HepG2 (cell line): ENCODE data around the gene RAB22A. TPM values are rescaled to one million over a fixed set of nuclear protein-coding genes. Genes with fewer than 3 reads are reported as not detected.
A peak's percentile ranks its signal among the peaks of the same experiment; 100 is the strongest.

Experiments
- ATAC-seq: fragments of 200-7000 bp; cut with Tn5 transposase; 3 replicates; pipeline ENCODE4 v1.9.1; 2020; ENCODE audit warnings: mild to moderate bottlenecking, moderate library complexity
- BruUV-seq: library from RNA; stranded (reverse); fragments of 400-500 nt; replicated peaks from 2 replicates; lab custom pipeline; 2021; lab: Mats Ljungman, UMichigan
- CTCF ChIA-PET: fragments of 300-600 bp; formaldehyde crosslinking; extraction: SDS; loops from one replicate; lab custom pipeline; 2021; ENCODE audit warnings: low total read pairs, inconsistent platforms, low intra/inter-chr PET ratio; lab: Yijun Ruan, JAX
- POLR2A ChIA-PET: fragments of 350-600 bp; sonication (Branson Sonifier 250); formaldehyde crosslinking; loops from one replicate; lab custom pipeline; 2020; ENCODE audit warnings: antibody characterized with exemption, inconsistent platforms; lab: Yijun Ruan, JAX
- DNase-seq: peaks from one replicate; pipeline ENCODE4 v3.0.0-alpha.2; 2015; ENCODE audit warnings: low spot score
- FAIRE-seq: peaks from 3 replicates; lab custom pipeline; 2011; peaks lifted over from hg19 to GRCh38; lab: Jason Lieb, UNC
- H2AFZ ChIP-seq: one replicate; pipeline ENCODE4 v1.6.1; 2011; ENCODE audit warnings: low read length, inconsistent platforms
- H3K27ac ChIP-seq: fragments of 300-600 bp; 3 replicates; pipeline ENCODE4 v1.8.0; 2011; ENCODE audit warnings: mixed run types, mild to moderate bottlenecking, mixed read lengths, low read length, inconsistent platforms; ENCODE audit not compliant: insufficient read depth; ENCODE audit errors: extremely low read length
- H3K27me3 ChIP-seq, 2 experiments: fragments of 200-600 bp in 1 of 2; 2 replicates in 1 of 2; 3 replicates in 1 of 2; pipeline versions ENCODE4 v1.6.0 to v1.8.0; 2011; ENCODE audit warnings: low read length in 2 of 2, mild to moderate bottlenecking in 2 of 2, moderate library complexity in 2 of 2, inconsistent platforms in 1 of 2; ENCODE audit not compliant: insufficient read depth in 2 of 2, control insufficient read depth in 1 of 2
- H3K36me3 ChIP-seq, 2 experiments: fragments of 200-600 bp in 1 of 2; replicated peaks in 1 of 2; 2 replicates in 1 of 2; 3 replicates in 1 of 2; pipeline versions ENCODE4 v1.5.1 to v1.8.0; 2011; ENCODE audit warnings: low read length in 2 of 2, inconsistent platforms in 1 of 2; ENCODE audit not compliant: insufficient read depth in 2 of 2, control insufficient read depth in 1 of 2
- H3K4me1 ChIP-seq: 2 replicates; pipeline ENCODE4 v1.5.1; 2012; ENCODE audit warnings: low read length, inconsistent platforms; ENCODE audit not compliant: insufficient read depth
- H3K4me2 ChIP-seq: 2 replicates; pipeline ENCODE4 v1.6.0; 2011; ENCODE audit warnings: low read depth, low read length, inconsistent platforms
- H3K4me3 ChIP-seq, 3 experiments: fragments of 200-600 bp in 1 of 3; sonication (generic), shearing (Covaris generic) in 1 of 3; replicated peaks in 1 of 3; 2 replicates each; pipeline ENCODE4 v1.5.1; 2011 to 2016; ENCODE audit warnings: low read length in 3 of 3, inconsistent platforms in 2 of 3, low read depth in 2 of 3, mild to moderate bottlenecking in 2 of 3, control low read depth in 1 of 3, mixed read lengths in 1 of 3; ENCODE audit not compliant: insufficient read depth in 1 of 3
- H3K79me2 ChIP-seq: one replicate; pipeline ENCODE4 v1.6.1; 2011; ENCODE audit warnings: low read length, inconsistent platforms; ENCODE audit not compliant: insufficient read depth
- H3K9ac ChIP-seq: 2 replicates; pipeline ENCODE4 v1.6.0; 2011; ENCODE audit warnings: mild to moderate bottlenecking, low read depth, low read length, inconsistent platforms; ENCODE audit not compliant: insufficient read depth
- H3K9me3 ChIP-seq: 2 replicates; pipeline ENCODE4 v1.5.1; 2012; ENCODE audit warnings: mild to moderate bottlenecking, low read length
- H4K20me1 ChIP-seq: 2 replicates; pipeline ENCODE4 v1.6.0; 2011; ENCODE audit warnings: inconsistent platforms, mild to moderate bottlenecking, low read length, moderate library complexity; ENCODE audit not compliant: insufficient read depth
- ARNT ChIP-seq: fragments of 450-650 bp; IDR thresholded peaks from 2 replicates; pipeline ENCODE4 v1.6.1; 2017
- ATF7 ChIP-seq, 2 experiments: fragments of 450-650 bp in 1 of 2; sonication (generic) in 1 of 2; formaldehyde crosslinking in 1 of 2; IDR thresholded peaks; 2 replicates each; pipeline versions ENCODE4 v1.4.0 to v1.6.1; 2016 to 2020; ENCODE audit warnings: antibody characterized with exemption in 1 of 2, mild to moderate bottlenecking in 1 of 2, missing genetic modification reagents in 1 of 2
- CREB1 ChIP-seq, 2 experiments: fragments of 450-650 bp in 1 of 2; IDR thresholded peaks; 2 replicates each; pipeline ENCODE4 v1.6.1; 2016 to 2017; ENCODE audit warnings: control low read depth in 1 of 2, mild to moderate bottlenecking in 1 of 2, missing compliant biosample characterization in 1 of 2, missing genetic modification characterization in 1 of 2
- TGIF2 ChIP-seq: IDR thresholded peaks from 2 replicates; pipeline ENCODE4 v1.6.1; 2016; ENCODE audit warnings: control low read depth, missing compliant biosample characterization
- WGBS: methylation state at CpG from one replicate; pipeline ENCODE4 v1.1.6; 2017; ENCODE audit warnings: low lambda C conversion rate; 5-methylcytosine and 5-hydroxymethylcytosine counted together
- in situ Hi-C: cut with HindIII; loops from 2 replicates; pipeline ENCODE4 v1.10.0; 2017; ENCODE audit warnings: low pct_unique_long_range_greater_than_20kb; ENCODE audit not compliant: extremely low pct_ligation_motif_present
- intact Hi-C: fragments of 100-400 bp; cut with micrococcal nuclease; formaldehyde crosslinking; loops from one replicate; pipeline ENCODE4 v1.10.0; 2022; ENCODE audit not compliant: unreplicated experiment
- polyA plus RNA-seq, 8 experiments: library from polyadenylated mRNA; depleted of rRNA in 3 of 8; stranded (reverse) in 7 of 8; unstranded in 1 of 8; fragments of >200 nt; fragmentation: Illumina TruSeq in 4 of 8; extraction: Trizol in 4 of 8; gene quantifications; 2 replicates each; pipeline versions ENCODE4 v1.2.1 to v1.2.3, GENCODE V29; 2011 to 2016; ENCODE audit warnings: low read depth in 4 of 8, missing spikeins in 1 of 8, mixed read lengths in 1 of 8; ENCODE audit not compliant: insufficient read depth in 1 of 8
- total RNA-seq, 5 experiments: library from RNA; depleted of rRNA; stranded (reverse); fragments of >200 nt; fragmentation: Illumina TruSeq; extraction: Trizol; gene quantifications; 2 replicates each; pipeline ENCODE4 v1.2.3, GENCODE V29; 2016; ENCODE audit warnings: low read depth in 1 of 5
- TF ChIP-seq, protein P1 (sequence below): sonication (generic); formaldehyde crosslinking; IDR thresholded peaks from 2 replicates; pipeline ENCODE4 v1.4.0; 2020; ENCODE audit warnings: missing genetic modification reagents
- TF ChIP-seq, protein P2 (sequence below): sonication (generic); formaldehyde crosslinking; IDR thresholded peaks from 2 replicates; pipeline ENCODE4 v1.5.1; 2020; ENCODE audit warnings: mild to moderate bottlenecking, missing genetic modification reagents, borderline replicate concordance

RAB22A gene
- total and polyA plus RNA-seq, 2 of the 13 experiments (the other 11 are each of a cell fraction or from before 2014, with no cell fraction given): 10.7 to 11.2 TPM

DNA sequence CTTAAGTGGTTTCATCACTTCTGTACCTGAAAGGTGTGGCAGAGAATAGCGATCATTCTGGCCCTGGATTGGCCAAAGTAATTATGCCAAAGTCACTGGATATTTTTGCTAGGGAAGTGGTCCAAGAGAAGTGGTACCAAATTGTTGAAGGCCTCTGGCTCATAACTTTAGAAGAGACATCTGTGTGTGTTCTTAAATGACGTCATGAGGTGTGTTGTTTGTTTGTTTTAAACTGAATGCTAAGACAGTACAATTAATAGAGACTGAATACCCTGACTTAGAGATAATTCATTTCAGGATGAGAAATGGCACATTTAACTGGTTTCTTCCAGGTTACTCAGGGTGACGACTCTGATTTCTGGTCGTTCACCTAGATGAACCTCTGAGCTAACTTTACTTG, 82.8 kb downstream of the RAB22A start:
- Histone ChIP-seq H4K20me1 (peaks cover 32% of the 10 kb centered on the region), H3K79me2 (peaks cover 78% of the 10 kb centered on the region), H3K9ac (no peak overlapping the region), H3K27ac (no peak overlapping the region), H2AFZ (no peak overlapping the region), H3K4me2 (0 out of 2 replicates have a peak overlapping the region, but pooled peaks have one; percentile 22), H3K4me3 (no peak overlapping the region), H3K27me3 (no peaks in the 10 kb centered on the region), H3K4me1 (peaks cover 71% of the 10 kb centered on the region), H3K36me3 (peaks cover 4 to 16% of the 10 kb centered on the region in 2 experiments; a peak in 4 of 5 replicates), H3K9me3 (no peaks in the 10 kb centered on the region)
- ATAC-seq (no peak), FAIRE-seq (no peak), DNase-seq (no peak)
- ChIA-PET POLR2A (no interaction called here), CTCF (no interaction called here)
- no TSS peak for BruUV-seq
- in situ Hi-C loops (no loop called here), intact Hi-C loops (no loop called here)
- TF ChIP-seq, protein P1, sequence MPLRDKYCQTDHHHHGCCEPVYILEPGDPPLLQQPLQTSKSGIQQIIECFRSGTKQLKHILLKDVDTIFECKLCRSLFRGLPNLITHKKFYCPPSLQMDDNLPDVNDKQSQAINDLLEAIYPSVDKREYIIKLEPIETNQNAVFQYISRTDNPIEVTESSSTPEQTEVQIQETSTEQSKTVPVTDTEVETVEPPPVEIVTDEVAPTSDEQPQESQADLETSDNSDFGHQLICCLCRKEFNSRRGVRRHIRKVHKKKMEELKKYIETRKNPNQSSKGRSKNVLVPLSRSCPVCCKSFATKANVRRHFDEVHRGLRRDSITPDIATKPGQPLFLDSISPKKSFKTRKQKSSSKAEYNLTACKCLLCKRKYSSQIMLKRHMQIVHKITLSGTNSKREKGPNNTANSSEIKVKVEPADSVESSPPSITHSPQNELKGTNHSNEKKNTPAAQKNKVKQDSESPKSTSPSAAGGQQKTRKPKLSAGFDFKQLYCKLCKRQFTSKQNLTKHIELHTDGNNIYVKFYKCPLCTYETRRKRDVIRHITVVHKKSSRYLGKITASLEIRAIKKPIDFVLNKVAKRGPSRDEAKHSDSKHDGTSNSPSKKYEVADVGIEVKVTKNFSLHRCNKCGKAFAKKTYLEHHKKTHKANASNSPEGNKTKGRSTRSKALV (CRISPR knock-in tag): no peak
- TF ChIP-seq ATF7 (IDR thresholded peaks at IDR 0.05) (peak; percentile 35; the same call in 1 of the 2 replicates), ATF7 (CRISPR knock-in tag; IDR thresholded peaks at IDR 0.05) (no peak), ARNT (no peak), CREB1 (IDR thresholded peaks at IDR 0.05) (0 out of 2 replicates have a peak, but pooled peaks have one; percentile 17), CREB1 (CRISPR knock-in tag; IDR thresholded peaks at IDR 0.05) (no peak), TGIF2 (0 out of 2 replicates have a peak, but pooled peaks have one; percentile 1)
- TF ChIP-seq, protein P2, sequence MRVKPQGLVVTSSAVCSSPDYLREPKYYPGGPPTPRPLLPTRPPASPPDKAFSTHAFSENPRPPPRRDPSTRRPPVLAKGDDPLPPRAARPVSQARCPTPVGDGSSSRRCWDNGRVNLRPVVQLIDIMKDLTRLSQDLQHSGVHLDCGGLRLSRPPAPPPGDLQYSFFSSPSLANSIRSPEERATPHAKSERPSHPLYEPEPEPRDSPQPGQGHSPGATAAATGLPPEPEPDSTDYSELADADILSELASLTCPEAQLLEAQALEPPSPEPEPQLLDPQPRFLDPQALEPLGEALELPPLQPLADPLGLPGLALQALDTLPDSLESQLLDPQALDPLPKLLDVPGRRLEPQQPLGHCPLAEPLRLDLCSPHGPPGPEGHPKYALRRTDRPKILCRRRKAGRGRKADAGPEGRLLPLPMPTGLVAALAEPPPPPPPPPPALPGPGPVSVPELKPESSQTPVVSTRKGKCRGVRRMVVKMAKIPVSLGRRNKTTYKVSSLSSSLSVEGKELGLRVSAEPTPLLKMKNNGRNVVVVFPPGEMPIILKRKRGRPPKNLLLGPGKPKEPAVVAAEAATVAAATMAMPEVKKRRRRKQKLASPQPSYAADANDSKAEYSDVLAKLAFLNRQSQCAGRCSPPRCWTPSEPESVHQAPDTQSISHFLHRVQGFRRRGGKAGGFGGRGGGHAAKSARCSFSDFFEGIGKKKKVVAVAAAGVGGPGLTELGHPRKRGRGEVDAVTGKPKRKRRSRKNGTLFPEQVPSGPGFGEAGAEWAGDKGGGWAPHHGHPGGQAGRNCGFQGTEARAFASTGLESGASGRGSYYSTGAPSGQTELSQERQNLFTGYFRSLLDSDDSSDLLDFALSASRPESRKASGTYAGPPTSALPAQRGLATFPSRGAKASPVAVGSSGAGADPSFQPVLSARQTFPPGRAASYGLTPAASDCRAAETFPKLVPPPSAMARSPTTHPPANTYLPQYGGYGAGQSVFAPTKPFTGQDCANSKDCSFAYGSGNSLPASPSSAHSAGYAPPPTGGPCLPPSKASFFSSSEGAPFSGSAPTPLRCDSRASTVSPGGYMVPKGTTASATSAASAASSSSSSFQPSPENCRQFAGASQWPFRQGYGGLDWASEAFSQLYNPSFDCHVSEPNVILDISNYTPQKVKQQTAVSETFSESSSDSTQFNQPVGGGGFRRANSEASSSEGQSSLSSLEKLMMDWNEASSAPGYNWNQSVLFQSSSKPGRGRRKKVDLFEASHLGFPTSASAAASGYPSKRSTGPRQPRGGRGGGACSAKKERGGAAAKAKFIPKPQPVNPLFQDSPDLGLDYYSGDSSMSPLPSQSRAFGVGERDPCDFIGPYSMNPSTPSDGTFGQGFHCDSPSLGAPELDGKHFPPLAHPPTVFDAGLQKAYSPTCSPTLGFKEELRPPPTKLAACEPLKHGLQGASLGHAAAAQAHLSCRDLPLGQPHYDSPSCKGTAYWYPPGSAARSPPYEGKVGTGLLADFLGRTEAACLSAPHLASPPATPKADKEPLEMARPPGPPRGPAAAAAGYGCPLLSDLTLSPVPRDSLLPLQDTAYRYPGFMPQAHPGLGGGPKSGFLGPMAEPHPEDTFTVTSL (CRISPR knock-in tag): no peak
- 95% methylated on average over 4 of the region's 4 CpGs for WGBS
